Measurements from ENCODE around the gene POLR2E. TPM values are rescaled to one million over a fixed set of nuclear protein-coding genes. Genes with fewer than 3 reads are reported as not detected.

The POLR2E gene
- polyA plus RNA-seq, 1 donor (not counting 4 experiments of a cell fraction or from before 2014, with no cell fraction given) = 178 TPM

DNA sequence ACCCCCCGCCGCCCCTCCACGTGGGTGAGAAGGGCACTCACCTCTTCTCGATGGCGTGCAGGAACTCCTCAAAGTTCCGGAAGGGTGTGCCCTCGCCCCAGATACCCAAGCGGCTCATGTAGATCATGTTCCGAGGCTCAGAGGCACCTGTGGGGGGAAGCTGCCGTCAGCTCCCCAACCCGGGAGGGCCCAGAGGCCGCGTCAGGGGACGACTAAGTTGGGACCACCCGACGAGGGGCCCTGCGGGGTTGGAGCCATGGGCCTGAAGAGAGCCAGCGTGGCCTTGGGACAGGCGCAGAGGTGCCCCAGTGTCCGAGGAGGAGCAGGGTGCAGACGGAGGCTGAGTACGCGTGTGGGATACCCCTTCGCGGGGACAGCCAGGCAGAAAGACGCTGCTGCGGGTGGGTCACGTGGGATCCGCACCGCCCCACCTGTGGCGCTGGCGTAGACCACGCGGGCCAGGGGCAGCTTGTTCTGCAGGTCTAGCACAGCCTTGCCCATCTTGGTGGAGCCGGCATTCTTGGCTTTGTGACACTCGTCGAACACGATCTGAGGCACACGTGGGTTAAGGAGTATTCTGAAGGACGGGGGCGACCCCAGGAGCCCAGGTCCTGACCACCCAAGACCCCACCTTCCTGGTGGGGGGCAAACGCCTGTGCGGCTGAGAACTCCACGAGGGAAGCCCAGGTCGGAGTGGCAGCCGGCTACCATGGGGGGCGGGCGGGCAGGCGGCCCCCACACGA is 24.5 kb upstream of the POLR2E start:
- Histone ChIP-seq H4K20me1 (ENCODE audit: control insufficient read depth, extremely low read depth, insufficient read depth, low read length) (peaks cover 4% of the 10 kb centered on the region), H2AFZ (ENCODE audit: control insufficient read depth, low read length) (no peak overlapping the region), H3K9ac (ENCODE audit: control insufficient read depth, extremely low read depth, insufficient read depth, low read length) (no peak overlapping the region), H3K4me1 (ENCODE audit: control insufficient read depth, extremely low read depth, insufficient read depth, low read length) (no peaks in the 10 kb centered on the region), H3K4me3 (ENCODE audit: control insufficient read depth in 2 of 3, extremely low read depth in 1 of 3, insufficient read depth in 2 of 3, low read depth in 1 of 3, low read length in 3 of 3) (no peak overlapping the region), H3K79me2 (ENCODE audit: control insufficient read depth, insufficient read depth, low read length) (no peaks in the 10 kb centered on the region), H3K27ac (ENCODE audit: control insufficient read depth, insufficient read depth, low read length) (no peak overlapping the region), H3K36me3 (ENCODE audit: control insufficient read depth in 2 of 2, extremely low read depth in 1 of 2, insufficient read depth in 2 of 2, low read length in 2 of 2) (peaks cover 44 to 58% of the 10 kb centered on the region in 2 experiments), H3K27me3 (ENCODE audit: control insufficient read depth, extremely low read depth, insufficient read depth, low read length) (no peaks in the 10 kb centered on the region), H3K9me3 (ENCODE audit: control insufficient read depth, low read depth, low read length) (no peaks in the 10 kb centered on the region), H3K9me1 (ENCODE audit: control insufficient read depth, extremely low read depth, insufficient read depth, low read length) (no peaks in the 10 kb centered on the region), H3K4me2 (ENCODE audit: control insufficient read depth, extremely low read depth, insufficient read depth, low read depth, low read length) (no peak overlapping the region)
- DNase-seq (ENCODE audit: low read depth, low spot score) = no peak
- dilution Hi-C loops (cut with MboI; ENCODE audit: extremely low pct_ligation_motif_present, low sequenced_read_pairs) = no loop called here
- no peak for FAIRE-seq
- no peak for TF ChIP-seq CTCF (optimal IDR thresholded peaks at IDR 0.05 in 1 of 3, IDR thresholded peaks at IDR 0.05 in 1 of 3, conservative IDR thresholded peaks at IDR 0.05 in 1 of 3; ENCODE audit: extremely low read depth in 1 of 3, insufficient read depth in 2 of 3, low read length in 3 of 3)
- no peak for TF ChIP-seq EZH2 (IDR thresholded peaks at IDR 0.05; ENCODE audit: low read length)

DNA sequence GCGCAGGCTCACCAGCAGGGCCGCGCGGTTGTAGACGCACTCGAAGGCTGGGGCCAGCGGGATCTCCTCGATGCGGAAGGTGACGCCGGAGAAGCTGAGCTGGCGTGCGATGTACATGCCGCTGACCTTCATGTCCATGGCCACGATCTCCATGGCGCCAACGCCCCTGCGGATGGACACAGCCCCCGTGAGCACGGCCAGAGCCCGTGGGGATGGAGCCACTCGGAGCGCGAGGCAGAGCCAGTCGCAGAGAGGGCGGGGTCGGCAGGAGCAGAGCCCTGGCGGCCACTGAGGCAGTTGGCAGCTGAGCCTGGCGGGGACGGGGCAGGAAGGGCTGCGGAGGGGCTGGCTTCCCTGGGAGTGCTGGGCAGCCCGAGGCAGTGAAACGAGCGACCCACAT is 23.8 kb upstream of the POLR2E start:
- Histone ChIP-seq H3K4me2 (ENCODE audit: control insufficient read depth, extremely low read depth, insufficient read depth, low read depth, low read length) (no peak overlapping the region), H4K20me1 (ENCODE audit: control insufficient read depth, extremely low read depth, insufficient read depth, low read length) (peaks cover 4% of the 10 kb centered on the region), H3K9me3 (ENCODE audit: control insufficient read depth, low read depth, low read length) (no peaks in the 10 kb centered on the region), H3K9ac (ENCODE audit: control insufficient read depth, extremely low read depth, insufficient read depth, low read length) (no peak overlapping the region), H3K9me1 (ENCODE audit: control insufficient read depth, extremely low read depth, insufficient read depth, low read length) (no peaks in the 10 kb centered on the region), H2AFZ (ENCODE audit: control insufficient read depth, low read length) (no peak overlapping the region), H3K4me1 (ENCODE audit: control insufficient read depth, extremely low read depth, insufficient read depth, low read length) (no peaks in the 10 kb centered on the region), H3K79me2 (ENCODE audit: control insufficient read depth, insufficient read depth, low read length) (no peaks in the 10 kb centered on the region), H3K27ac (ENCODE audit: control insufficient read depth, insufficient read depth, low read length) (no peak overlapping the region), H3K4me3 (ENCODE audit: control insufficient read depth in 2 of 3, extremely low read depth in 1 of 3, insufficient read depth in 2 of 3, low read depth in 1 of 3, low read length in 3 of 3) (no peak overlapping the region), H3K27me3 (ENCODE audit: control insufficient read depth, extremely low read depth, insufficient read depth, low read length) (no peaks in the 10 kb centered on the region), H3K36me3 (ENCODE audit: control insufficient read depth in 2 of 2, extremely low read depth in 1 of 2, insufficient read depth in 2 of 2, low read length in 2 of 2) (peaks cover 43 to 56% of the 10 kb centered on the region in 2 experiments)
- FAIRE-seq (no peak), DNase-seq (ENCODE audit: low read depth, low spot score) (no peak)
- TF ChIP-seq CTCF (optimal IDR thresholded peaks at IDR 0.05 in 1 of 3, IDR thresholded peaks at IDR 0.05 in 1 of 3, conservative IDR thresholded peaks at IDR 0.05 in 1 of 3; ENCODE audit: extremely low read depth in 1 of 3, insufficient read depth in 2 of 3, low read length in 3 of 3) = no peak
- no peak for TF ChIP-seq EZH2 (IDR thresholded peaks at IDR 0.05; ENCODE audit: low read length)
- dilution Hi-C loops (cut with MboI; ENCODE audit: extremely low pct_ligation_motif_present, low sequenced_read_pairs) = no loop called here
